T-helper 22 cell (primary cell): Measurements from ENCODE around the gene ADD1.

Experiments used
- DNase-seq: peaks from one replicate; pipeline ENCODE4 v3.0.0-alpha.2; 2020; ENCODE audit warnings: low read depth

The ADD1 gene

DNA sequence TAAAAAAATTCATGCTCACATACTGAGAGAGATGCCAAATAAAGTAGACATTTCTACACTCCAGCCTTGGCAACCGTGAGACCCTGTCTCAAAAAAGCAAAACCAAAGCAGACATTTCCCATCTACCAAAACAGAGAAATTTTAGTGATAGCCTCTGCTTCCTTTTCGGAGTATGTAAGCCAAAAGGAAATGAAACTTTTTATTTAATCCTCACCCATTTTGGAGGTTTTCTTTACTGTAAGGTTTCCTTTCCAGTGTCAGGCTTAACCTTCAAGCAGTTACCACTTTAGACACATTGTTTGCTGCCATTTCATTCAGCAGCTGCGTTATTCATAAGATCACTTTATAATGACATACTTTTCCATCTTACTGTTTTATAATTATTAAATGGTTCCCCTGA, 15.9 kb downstream of the ADD1 start:
- no peak for DNase-seq

DNA sequence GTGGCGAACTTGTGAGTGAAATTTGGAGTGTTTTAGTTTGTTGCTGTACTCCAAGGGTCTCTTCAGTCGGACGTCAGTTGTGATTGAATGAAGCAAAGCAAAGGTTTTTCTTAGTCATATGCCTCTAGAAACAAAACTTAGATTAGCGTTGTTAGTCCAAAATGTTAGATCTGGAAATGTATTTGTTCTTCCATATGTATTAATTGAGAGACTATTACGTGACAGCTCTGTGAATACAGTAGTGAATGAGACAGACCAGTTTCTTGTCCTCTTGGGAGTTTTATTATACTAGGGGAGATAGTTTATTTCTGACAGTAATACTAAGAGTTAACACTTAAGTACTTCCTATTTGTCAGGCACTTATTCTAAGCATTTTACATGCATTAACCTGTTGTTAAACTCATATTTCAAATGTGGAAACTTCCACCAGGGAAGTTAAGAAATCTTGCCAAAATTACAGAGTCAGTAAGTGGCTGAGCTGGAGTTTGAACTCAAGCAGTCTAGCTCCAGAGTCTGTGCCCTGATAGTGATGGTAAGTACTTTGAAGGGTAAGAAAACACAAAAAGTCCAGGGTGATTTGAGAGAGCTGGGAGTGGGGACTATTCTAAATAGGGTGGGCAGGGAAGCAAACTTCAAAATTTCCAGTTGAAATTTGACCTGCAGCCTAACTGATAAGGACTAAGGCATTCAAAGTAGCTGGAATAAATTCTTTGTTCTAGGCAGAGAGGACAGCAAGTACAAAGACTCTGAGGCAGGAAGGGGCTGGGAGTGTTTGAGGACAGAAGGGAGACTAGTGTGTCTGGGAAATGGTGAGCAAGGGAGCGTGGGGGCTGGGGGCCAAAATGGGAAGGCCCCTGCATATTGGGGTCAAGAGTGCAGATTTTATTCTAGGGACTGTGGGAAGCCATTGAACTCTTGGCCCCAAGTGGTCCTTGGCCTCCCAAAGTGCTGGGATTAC, 17.0 kb downstream of the ADD1 start:
- no peak for DNase-seq

DNA sequence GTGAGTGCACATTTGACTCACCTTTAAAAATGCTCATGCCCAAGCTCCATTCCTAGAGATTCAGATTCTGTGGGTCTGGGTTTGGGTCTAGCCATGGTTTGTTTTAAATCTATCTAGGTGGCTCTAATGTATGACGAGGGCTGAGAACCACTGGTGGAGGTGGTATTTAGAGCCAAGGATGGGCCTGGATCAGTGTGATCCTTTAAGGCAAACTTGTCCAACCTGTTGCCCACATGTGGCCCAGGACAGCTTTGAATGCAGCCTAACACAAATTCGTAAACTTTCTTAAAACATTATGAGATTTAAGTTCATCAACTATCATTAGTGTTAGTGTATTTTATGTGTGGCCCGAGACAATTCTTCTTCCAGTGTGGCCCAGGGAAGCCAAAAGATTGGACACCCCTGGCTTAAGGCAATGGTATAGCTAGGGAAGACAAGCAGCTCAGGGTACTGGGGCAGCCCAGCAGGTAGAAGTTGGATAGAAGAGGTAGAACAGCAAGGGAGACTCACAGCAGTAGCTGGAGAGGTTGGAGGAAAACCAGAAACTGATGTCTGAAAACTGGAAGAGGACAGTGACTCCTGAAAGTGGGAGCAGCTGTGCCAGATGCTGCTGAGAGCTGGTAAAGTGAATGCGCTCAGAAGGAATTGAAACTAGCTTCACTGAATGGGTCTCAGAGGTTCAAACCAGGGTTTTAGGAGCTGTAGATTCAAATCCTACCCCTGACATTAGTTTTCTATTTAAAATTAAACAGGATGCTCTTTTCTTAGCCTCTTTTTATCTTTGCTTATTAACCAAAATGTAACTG, 18.2 kb downstream of the ADD1 start:
- no peak for DNase-seq

DNA sequence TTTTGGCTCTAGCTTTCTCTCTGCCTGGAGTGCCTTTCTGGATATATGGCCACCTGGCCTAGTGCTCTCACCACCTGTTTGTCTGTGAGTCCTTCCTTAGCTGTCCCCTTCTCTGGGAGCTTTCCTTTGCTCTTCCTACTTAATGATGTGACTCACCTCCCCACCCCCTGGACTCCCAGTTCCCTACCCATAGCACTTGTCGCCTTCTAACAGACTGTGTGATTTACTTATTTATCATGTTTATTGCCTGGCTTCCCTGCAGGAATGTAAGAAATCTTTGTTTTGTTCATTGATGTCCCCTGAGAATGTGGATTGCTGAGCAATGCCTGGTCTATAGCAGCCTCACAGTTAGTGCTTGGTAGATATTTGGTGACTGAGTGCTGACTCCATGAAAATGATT, 18.9 kb downstream of the ADD1 start:
- DNase-seq: no peak

DNA sequence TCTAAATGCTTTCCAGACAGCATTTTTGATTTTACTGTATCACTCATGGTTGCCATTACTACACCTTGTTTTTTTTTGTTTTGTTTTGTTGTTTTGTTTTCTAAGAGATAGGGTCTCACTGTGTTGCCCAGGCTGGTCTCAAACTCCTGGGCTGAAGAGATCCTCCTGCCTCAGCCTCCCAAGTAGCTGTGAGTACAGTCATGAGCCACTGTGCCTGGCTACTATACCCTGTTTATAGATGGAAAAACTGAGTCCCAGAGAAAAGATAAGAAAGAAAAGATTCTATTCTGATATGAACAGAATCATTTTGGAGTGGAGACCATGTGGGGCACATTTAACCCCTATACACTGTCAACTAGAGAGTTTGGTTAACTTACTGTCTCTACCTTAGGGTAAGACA, 20.0 kb downstream of the ADD1 start:
- DNase-seq: no peak

DNA sequence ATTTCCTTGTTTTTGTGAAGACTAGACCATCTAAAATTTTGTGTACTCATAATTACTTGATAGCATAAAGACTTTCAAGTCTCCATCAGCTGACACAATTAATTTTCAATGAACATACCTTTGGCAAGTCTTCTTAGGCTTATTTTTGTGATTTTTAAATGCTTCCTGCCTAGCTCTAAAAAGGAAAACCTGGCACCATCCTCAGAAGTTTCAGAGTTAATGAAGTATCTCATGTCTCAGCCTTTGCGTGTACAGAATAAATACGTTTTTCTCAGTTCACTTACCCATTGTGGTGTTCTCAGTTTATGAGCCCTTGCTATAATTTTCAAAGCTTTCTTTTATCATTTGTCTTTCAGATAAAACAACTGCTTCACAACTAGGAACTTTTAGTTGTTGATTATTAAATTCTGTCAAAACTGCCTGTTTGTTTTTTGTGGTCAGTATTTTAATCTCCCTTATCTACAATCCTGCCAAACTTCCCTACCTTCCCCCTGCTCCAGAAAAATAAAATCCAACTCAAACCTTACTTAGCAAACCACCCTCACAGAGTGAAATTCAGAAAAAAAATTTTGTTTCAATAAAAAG, 21.6 kb downstream of the ADD1 start:
- DNase-seq: no peak

DNA sequence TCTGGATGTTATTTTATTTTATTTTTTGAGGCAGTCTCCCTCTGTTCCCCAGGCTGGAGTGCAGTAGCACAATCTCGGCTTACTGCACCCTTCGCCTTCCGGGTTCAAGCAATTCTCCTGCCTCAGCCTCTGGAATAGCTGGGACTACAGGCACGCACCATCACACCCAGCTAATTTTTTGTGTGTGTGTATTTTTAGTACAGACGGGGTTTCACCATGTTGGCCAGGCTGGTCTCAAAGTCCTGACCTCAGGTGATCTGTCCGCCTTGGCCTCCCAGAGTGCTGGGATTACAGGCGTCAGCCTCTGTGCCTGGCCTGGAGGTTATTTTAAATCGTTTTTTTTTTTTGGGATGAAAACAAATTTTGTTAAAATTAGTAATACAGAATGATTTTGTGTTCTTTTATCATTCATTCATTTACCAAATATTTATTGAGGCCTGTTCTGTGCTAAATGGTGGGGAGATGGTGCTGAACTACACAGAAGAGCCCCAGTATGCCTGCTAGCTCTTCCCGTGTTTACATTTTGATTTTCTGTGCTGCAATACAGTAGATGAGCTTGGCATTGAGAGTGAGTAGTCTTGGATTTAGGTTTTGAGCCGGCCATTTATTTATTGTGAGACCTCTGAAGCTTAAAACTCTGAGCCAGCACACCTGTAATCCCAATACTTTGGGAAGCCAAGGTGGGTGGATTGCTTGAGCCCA, 22.7 kb downstream of the ADD1 start:
- DNase-seq: no peak

DNA sequence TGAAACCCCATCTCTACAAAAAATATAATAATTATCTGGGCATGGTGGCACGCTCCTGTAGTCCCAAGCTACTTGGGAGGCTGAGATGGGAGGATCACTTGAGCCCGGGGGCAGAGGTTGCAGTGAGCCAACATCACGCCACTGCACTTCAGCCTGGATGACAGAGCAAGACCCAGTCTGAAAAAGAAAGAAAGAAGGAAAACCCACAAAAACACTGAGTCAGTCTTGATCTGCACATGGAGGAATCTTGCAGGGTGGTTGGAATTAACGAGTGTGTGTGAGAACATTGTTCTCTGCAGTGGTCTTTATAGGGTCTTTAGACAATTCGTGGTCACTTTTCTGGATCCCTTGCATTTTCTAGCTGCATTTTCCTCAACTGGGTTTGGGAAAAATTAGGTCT, 23.2 kb downstream of the ADD1 start:
- DNase-seq: no peak

DNA sequence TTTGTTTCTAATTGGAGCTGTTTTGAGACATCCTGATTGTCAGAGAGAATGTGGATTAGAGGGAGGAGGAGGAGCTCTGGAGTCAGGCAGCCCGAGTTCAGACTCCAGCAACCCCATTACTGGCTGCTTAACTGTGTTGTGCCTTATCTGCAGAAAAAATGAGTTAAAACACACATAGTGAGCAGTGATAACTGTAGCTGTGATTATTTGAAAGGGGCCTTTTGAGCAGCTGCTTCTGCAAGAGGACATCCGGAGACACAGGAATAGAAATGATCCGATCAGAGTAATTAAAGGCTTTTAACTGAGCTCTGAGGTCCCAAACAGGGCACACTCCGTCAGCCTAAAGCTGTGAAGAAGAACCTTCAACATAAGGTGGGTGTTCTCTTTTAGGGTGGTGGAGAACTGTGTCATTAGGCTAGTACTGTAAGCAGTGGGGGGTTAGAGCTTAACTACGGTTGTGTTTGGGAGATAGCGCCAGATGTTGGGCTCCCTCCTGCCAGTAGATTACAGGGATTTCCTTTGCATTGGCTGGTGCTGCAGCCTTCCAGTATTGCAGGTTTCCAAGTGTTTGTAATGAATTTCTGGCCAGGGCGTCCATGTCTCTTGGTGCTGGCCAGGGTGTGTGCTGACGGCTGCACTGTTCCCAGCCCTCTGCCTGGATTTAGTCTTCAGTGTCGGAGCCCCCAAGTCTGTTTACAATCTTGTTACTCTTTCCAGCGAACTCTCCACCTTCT, 24.3 kb downstream of the ADD1 start:
- DNase-seq: no peak

DNA sequence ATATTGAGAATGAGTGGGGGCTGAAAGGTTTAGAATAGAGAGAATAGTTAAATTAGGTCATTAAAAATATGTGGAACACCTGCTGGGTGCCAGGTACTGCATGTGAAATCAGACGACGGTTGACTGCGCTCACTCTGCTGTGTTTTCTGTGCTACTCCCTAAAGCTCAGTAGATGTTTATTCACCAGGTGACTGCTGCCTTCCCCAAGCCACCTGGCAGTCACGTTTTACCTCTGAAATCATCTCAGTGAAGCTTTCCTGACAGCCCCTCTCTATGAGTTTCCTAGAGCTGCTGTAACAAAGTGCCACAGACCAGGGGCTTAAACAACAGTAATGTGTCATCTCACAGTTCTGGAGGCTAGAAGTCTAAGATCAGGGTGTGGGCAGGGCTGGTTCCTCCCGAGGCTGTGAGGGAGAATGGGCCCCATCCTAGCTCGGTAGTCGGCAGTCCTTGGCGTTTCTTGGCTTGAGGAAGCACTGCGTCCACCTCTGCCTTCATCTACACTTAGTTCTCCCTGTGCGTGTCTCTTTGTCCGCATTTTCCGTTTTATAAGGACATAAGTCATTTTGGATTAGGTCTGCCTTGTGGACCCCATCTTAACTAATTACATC, 25.3 kb downstream of the ADD1 start:
- no peak for DNase-seq

DNA sequence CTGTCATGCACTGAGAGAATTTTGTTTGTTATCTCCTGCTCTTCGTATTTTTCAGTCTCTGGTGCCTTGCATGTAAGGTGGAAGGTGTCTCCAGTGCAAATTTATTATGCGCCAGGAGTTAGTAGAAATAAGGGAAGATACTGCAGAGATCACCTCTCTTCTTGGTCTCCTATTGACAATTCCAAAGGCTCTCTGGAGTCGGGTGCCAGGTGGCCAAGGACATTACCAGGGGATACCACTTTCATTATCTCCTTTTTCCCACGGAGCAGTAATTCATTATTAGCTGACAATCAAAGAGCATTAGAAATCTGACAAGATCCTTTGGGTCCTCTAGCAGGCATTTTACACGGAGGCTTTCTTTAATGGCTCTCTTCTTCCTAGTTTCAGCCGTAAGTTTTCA, 26.0 kb downstream of the ADD1 start:
- DNase-seq: no peak

DNA sequence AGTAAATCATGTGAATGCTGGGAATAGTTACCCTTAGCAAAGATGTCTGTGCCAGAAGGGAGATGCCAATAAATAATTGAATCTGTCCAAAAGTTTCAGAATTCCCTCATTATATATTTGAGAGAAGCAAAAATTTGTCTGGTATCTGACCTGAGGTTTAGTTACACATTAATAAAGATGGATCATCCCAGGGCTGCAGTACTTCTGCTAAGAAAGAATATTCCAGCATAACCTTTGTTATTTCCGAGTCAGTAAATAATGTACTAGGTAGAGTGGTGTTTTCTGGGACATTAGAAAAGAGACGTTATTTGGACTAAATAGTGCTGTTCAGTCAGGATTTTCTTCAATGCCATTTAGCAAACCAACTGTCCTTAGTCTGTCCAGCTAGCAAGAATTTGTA, 26.4 kb downstream of the ADD1 start:
- DNase-seq: no peak

DNA sequence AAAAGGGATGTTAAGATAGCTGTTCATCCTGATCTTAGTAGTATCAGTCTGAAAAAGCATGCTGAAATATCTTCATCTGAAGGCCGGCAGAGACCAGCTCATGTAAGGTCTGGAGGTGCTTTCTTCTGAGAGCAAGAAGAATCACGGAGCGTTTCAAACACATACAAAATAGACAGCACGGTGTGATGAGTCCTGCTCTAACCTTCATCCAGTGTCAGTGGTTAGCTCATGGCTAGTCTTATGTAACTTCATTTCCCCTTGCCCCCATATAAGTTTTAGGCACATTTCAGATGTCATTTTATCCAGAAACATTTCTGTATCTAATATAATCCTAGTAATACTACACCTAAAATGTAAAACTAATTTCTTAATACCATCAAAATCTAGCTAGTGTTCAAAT, 27.8 kb downstream of the ADD1 start:
- DNase-seq: no peak

DNA sequence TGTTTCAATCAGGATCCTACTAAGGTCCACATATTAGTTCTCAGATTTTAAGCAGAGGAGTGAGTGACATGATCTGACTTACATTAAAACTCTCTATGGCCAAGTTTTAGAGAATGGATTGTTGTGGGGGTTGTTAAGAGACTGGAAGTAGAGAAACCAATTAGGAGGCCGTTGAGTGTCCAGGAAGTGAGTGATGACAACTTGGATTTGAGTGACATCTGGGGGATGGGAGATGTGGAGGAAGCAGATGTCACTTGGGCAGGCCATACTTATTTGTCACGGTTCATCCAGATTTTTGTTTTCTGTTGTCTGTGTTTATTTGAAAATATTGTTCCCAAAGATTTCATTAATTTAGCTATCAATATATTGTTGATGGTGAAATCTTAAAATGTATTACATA, 28.3 kb downstream of the ADD1 start:
- no peak for DNase-seq

DNA sequence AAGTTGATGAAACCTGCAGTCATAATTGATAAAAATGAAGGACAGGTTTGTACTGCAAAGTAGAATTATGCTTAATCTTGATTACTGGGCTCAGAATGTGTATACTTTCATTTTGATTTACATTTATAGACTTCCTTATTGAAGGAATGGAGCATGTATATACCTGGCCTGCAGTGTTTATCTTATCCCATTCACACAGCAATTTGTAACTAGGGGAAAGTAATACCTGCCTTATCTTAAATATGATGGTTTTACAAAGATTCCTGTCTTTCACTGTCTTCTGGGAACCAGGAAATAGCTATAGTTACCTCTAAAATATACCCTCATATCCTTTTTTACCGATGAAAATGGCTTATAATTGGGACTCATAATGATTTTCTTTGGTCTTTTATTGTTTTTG, 29.7 kb downstream of the ADD1 start:
- DNase-seq: no peak

DNA sequence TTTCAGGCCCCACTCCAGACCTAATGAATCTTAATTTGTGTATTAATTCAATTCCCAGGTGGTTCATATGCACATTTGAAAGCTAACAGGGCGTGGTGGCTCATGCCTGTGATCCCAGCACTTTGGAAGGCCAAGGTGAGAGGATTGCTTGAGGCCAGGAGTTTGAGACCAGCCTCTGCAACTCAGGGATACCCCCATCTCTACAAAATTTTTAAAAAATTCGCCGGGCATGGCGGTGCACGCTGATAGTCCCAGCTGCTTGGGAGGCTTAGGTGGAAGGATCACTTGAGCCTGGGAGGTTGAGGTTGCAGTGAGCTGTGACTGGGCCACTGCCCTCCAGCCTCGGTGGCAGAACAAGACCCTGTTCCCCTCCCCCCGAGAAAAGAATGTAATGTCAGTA, 31.2 kb downstream of the ADD1 start:
- DNase-seq: no peak

DNA sequence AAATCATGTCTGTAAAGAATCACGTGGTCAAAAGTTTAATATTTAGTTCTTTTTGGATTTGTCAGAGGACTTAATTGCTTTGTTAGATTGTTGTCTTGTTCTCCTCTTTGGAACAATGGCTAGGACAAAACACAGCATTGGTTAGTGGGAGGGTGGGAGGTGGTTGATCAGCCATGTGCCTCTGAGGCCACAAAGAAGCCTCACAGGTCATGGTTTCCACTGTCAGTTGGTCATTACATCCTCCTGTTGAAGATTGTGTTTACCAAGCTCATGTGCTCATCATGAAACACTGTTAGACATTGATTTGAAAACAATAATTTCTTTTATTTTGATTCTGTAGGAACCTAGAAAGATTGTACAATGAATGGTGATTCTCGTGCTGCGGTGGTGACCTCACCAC, 31.9 kb downstream of the ADD1 start:
- DNase-seq: no peak

DNA sequence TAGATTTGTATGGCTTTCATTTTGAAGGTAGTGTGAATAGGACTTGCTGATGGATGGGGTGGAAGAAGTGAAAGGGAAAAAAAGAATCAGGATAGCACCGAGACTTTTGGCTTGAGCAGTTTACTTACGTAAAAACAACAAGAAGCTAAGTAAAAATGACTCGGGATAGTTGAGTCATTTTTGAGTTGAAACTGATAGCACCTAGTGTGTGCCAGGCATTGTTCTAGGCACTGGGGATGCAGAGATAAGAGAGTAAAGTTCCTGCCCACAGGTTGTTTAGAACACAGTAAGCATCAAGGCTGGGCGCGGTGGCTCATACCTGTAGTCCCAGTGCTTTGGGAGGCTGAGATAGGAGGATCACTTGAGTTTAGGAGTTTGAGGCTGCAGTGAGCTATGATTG, 34.7 kb downstream of the ADD1 start:
- no peak for DNase-seq

DNA sequence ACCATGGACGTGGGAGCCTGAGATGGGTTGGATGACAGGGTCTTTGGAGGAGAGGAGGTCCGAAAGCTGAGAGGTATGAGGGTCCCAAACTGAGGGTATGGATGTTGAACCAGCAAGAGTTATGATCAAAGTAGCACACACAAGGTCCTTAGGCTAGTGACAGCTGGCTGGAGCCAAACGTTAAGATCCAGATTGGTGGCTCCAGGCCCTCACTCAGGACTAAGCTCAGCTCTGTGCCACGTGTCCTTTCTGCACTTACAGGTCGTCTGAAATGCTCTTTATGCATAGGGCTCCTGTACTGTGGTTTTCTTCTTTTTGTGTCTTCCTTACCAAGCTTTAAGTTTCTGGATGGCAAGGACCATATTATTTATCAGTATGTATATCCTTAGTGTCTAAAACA, 35.4 kb downstream of the ADD1 start:
- no peak for DNase-seq

DNA sequence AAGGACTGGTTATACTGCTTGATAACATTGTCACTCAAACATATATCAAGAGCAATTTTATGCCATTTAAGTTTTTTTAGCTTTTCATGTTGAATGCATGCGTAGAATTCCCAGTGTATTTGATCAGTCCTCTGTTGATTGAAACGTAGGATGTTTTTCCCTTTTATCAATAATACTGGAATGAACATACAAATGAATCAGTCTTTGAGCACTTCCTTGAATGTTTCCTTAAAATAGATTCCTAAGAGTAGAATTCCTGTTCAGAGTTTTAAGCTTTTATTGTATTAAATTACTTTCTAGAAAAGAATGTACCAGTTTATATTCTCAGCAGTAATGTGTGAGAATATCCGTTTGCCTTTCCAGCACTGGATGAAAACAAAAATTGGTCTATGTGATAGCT, 37.8 kb downstream of the ADD1 start:
- no peak for DNase-seq

DNA sequence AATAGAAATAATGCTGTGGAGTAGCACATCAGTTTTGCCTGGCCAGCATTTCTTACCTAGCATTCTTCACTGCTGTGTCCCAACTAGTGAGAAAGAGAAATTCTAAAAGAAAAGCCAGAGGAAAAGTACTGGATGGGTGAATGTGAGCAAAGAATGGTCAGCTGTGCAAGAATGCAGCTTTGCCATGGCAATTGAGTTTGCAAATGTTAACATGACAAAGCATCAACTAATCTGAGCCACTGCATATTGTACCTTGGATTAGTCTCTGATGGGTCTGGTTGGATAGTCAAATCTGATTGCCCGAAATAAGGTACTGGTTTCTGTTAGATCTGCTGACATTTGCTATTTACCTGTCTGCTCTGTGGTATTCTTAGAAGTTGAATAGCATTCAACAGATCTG, 38.7 kb downstream of the ADD1 start:
- no peak for DNase-seq
